Measurements from ENCODE around the gene OR5K1.

The OR5K1 gene

GRCh38 chr3:98462901-98463300 is at the start of gene OR5K1:
Gene OR5K1, plus strand, starts transcription at chr3:98463201. Its CDS starts 6,376 bp downstream, at chr3:98469577.
- DNase-seq (ENCODE audit: low spot score) = no peak

- DNase-seq (ENCODE audit: low spot score) = no peak
Observed at GRCh38 chr3:98432575-98432974, 30.4 kb upstream of the OR5K1 start.

DNA sequence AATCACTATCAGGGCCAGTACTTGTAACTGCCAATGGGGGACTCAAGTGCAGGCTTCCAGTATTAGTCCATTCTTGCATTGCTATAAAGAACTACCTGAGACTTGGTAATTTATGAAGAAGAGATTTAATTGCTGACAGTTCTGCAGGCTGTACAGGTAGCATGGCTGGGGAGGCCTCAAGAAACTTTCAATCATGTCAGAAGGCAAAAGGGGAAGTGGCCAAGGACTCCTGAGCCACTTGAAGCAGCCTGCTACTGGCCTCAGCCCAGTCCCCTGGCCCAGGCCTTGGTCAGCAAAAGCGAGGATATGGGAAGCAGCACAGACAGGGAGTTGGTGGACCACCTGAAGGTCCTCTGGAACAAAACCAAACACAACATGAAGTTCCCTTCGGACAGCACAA is 29.2 kb upstream of the OR5K1 start:
- no peak for DNase-seq (ENCODE audit: low spot score)

GRCh38 chr3:98434412-98434811 is 28.6 kb upstream of the OR5K1 start:
- no peak for DNase-seq (ENCODE audit: low spot score)

DNA sequence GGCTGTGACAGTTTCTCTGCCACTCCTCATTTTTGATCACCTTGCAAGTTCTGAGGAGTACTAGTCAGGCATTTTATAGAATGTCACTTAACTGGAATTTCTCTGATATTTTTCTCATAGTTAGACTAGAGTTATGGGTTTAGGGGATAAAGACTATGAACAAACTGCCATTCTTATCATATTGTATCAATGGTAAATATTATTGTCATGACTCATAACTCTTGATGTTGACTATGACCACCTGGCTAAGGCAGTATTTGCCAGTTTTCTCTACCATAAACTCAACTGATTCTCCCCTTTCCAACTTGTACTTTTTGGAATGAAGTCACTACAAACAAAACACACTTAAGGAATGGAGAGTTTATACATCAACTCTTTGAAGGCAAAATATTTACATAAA is 22.7 kb upstream of the OR5K1 start:
- DNase-seq (ENCODE audit: low spot score) = no peak

DNA sequence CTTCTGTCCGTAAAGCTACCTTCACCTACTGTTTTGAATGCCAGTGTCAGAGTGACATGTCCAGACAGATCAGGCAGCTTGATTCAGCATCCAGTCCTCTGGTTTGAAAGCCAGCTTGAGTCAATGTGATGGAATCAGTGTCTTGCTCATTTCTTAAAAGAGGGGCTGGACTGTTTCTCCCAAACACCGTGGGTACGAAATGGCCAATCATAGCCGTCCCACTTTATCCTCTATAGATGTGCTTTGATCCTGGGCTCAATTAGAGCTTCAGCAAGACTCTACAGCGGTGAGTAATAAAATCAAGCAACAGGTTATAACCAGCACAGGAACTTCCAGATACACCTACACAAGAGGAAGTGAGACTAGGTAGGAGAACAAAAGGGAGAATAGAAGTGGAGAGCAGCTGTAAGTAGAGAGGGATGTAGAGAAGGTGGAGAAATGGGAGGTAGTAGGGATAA is 17.0 kb upstream of the OR5K1 start:
- no peak for DNase-seq (ENCODE audit: low spot score)

GRCh38 chr3:98449606-98450193 is 13.3 kb upstream of the OR5K1 start:
- no peak for DNase-seq (ENCODE audit: low spot score)

DNA sequence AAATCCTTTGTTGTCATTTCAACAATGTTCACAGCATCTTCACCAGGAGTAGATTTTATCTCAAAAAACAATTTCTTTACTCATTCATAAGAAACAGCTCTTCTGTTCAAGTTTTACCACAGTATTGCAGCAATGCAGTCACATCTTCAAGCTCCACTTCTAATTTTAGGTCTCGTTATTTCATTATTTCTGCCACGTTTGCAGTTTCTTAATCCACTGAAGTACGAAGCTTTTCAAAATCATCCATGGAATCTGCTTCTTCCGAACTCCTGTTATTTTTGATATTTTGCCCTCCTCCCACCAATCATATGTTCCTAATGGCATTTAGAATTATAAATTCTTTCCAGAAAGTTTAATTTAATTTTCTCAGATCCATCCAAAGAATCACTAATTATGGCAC is 12.6 kb upstream of the OR5K1 start:
- DNase-seq (ENCODE audit: low spot score) = no peak

GRCh38 chr3:98453827-98454226 is 9.2 kb upstream of the OR5K1 start:
- DNase-seq (ENCODE audit: low spot score) = no peak

DNA sequence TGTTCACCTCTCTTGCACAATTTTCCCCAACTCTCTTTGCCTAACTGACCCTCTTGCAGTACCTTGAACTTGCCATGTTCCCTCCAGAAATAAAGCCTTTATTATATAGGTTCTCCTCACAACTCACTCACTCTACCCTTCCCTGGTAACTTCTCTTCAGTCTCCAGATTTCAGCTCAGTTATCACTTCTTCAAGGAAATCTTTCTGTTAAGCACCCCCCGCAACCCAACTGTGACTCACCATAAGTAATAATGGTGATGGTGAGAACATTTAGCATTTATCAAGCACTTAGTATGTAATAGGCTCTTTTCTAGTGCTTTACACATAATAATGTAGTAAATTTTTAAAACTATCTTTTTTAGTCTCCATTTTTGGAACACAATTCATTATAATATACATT is 8.1 kb upstream of the OR5K1 start:
- DNase-seq (ENCODE audit: low spot score) = no peak

GRCh38 chr3:98457543-98457942 is 5.5 kb upstream of the OR5K1 start:
- no peak for DNase-seq (ENCODE audit: low spot score)

DNA sequence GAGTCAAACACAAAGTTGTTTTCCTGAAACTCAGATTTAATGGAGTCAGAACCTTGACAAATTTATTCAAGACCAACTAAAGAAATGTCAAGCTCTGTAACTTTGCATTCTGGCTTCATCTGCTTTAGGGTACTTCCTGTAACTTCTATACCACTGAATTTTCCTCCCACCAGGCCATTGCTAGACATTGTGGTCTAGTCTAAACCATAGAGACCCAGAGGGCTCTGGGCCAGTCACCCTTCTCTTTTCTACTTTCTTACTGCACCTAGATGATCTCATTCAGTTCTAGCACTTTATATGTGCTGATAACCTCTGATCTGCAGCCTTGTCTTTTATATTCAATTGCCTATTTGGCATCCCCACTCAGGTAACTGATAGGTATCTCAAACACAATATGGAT is 2.8 kb upstream of the OR5K1 start:
- no peak for DNase-seq (ENCODE audit: low spot score)

- no peak for DNase-seq (ENCODE audit: low spot score)
Observed at GRCh38 chr3:98482717-98483482, 19.9 kb downstream of the OR5K1 start.

DNA sequence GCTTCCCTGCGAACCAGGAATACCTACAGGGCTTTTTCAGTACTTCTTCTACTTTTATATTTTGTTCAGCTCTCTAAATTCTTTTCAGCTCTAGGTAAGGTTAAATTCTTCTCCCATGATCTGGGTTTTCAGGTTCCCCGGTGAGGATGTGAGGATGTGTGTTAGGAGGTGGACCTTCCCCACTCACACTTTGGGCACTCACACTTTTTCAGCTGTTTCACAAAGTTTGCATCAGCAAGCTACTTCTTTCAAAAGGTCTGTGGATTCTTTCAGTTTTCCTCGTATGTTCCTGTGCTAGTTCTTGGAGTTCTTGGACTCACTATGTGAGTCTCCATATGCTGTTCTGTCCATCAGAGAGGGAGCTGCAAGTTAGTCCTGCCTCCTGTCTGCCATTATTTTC is 20.6 kb downstream of the OR5K1 start:
- DNase-seq (ENCODE audit: low spot score) = no peak

- DNase-seq (ENCODE audit: low spot score) = no peak
Observed at GRCh38 chr3:98497381-98497780, 34.4 kb downstream of the OR5K1 start, which contains the start of gene OR5K2. Gene OR5K2, plus strand, starts transcription at chr3:98497681. Its CDS starts 0 bp downstream, at chr3:98497681.

- no peak for DNase-seq (ENCODE audit: low spot score)
Observed at GRCh38 chr3:98500019-98500418, 37.0 kb downstream of the OR5K1 start.

DNA sequence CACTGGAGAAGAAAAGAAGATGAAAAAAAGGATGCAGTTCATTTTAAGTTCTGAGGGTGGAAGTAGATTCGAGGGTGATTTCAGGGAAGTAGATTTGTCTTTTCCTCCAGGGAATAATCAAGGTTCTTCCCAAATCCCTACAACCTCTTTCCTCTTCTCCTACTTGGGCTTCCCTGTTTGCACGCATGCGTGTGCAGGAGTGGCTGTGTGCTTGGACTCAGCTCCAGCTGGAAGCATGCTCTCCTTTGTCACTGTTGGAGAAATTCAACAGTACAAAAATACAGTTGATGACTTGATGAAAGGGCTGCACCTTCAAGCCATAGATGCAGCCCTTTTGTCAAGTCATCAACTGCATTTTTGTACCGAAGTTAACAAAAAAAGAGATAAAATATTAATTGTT is 38.3 kb downstream of the OR5K1 start:
- no peak for DNase-seq (ENCODE audit: low spot score)

- DNase-seq (ENCODE audit: low spot score) = no peak
Observed at GRCh38 chr3:98501863-98502576, 39.0 kb downstream of the OR5K1 start.

DNA sequence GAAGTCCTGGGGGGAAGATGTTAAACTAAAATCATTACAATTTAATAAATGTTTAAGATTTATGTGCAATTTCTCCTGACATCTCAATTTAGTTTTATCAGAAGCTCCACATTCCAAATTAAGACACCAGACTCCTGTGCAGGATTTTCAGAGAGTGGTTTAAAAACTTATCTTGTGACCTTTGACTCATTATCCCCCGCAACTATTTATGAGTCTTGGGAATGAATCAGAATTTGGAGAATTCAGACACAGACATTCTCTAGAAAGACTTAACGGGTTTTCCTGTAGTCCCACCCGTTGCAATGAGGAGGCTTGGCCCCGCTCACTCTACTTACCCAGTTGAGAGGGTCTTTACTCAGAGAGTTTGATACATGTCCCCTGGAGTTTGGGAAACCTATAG is 41.5 kb downstream of the OR5K1 start:
- no peak for DNase-seq (ENCODE audit: low spot score)

GRCh38 chr3:98508582-98508981 is 45.6 kb downstream of the OR5K1 start:
- DNase-seq (ENCODE audit: low spot score) = no peak

GRCh38 chr3:98512576-98512975 is 49.6 kb downstream of the OR5K1 start:
- DNase-seq (ENCODE audit: low spot score) = no peak

DNA sequence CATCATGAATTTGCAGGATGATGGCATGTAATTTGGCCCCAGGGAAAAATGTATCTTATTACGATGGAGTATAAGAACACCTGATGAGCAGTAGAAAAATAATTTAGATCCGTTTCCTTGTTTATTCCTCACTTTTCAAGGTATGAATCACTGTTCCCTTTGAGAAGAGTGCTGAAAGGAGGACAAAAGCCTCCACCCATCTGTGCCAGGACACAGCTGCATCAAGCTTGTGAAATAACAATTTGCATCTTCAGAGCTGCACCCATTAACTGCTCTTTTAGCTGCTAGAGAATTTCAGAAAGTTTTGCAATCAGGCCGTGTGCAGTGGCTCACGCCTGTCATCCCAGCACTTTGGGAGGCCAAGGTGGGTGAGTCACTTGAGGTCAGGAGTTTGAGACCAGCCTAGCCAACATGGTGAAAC is 50.1 kb downstream of the OR5K1 start:
- DNase-seq (ENCODE audit: low spot score) = no peak

GRCh38 chr3:98513736-98514135 is 50.7 kb downstream of the OR5K1 start:
- DNase-seq (ENCODE audit: low spot score) = no peak
